Mucosa of descending colon (tissue), 3 donors: ENCODE measurements around the gene TOR1B. TPM values are rescaled to one million over a fixed set of nuclear protein-coding genes. Genes with fewer than 3 reads are reported as not detected.

Source experiments
- ATAC-seq: fragments of 200-7000 bp; cut with Tn5 transposase; one replicate; pipeline ENCODE4 v1.9.1; 2020; ENCODE audit warnings: mild to moderate bottlenecking, moderate library complexity
- DNase-seq, 3 donors: peaks; one replicate each; pipeline ENCODE4 v3.0.0-alpha.2; 2020
- H3K36me3 ChIP-seq: fragments of 200-600 bp; one replicate; pipeline ENCODE4 v1.8.0; 2021; ENCODE audit warnings: low read depth, mild to moderate bottlenecking
- H3K4me1 ChIP-seq: fragments of 200-600 bp; one replicate; pipeline ENCODE4 v1.8.0; 2021; ENCODE audit warnings: low read depth, mild to moderate bottlenecking
- H3K4me3 ChIP-seq: fragments of 200-600 bp; one replicate; pipeline ENCODE4 v1.8.0; 2021; ENCODE audit warnings: mild to moderate bottlenecking
- H3K9me3 ChIP-seq: fragments of 200-600 bp; one replicate; pipeline ENCODE4 v1.8.0; 2021; ENCODE audit warnings: mild to moderate bottlenecking
- CTCF ChIP-seq: fragments of 200-600 bp; IDR thresholded peaks from one replicate; pipeline ENCODE4 v1.8.0; 2022; ENCODE audit warnings: antibody characterized with exemption, mild to moderate bottlenecking
- intact Hi-C, 2 donors: fragments of 100-400 bp; cut with DNase I in 1 of 2; cut with micrococcal nuclease in 1 of 2; formaldehyde crosslinking; loops; one replicate each; pipeline versions ENCODE4 v1.11.0 to v1.11.1; 2022; cut with DNase I, micrococcal nuclease
- long read RNA-seq, 2 donors: library from polyadenylated mRNA; unstranded; transcript quantifications; one replicate each; pipeline ENCODE4 v2.0.0, GENCODE V29; 2019 to 2021
- total RNA-seq, 3 donors: library from RNA; stranded (reverse); fragmentation: NEBNext Ultra II Directional in 2 of 3; extraction: Animal tissue kit (Norgen Biotek cat#: 25700) in 2 of 3; gene quantifications; one replicate each; pipeline versions ENCODE4 v1.2.1 to v1.2.4, GENCODE V29; 2021 to 2023
- donor health status: DM: no; HTN: no; CAD: no; lungs with moderate emphysema.
- donor health status: DM: no; HTN: no; CAD: no.
- donor health status: DM: no; HTN: yes; CAD: no.

The TOR1B gene, protein sequence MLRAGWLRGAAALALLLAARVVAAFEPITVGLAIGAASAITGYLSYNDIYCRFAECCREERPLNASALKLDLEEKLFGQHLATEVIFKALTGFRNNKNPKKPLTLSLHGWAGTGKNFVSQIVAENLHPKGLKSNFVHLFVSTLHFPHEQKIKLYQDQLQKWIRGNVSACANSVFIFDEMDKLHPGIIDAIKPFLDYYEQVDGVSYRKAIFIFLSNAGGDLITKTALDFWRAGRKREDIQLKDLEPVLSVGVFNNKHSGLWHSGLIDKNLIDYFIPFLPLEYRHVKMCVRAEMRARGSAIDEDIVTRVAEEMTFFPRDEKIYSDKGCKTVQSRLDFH
- 10 to 100 TPM; 37.3 to 63.5 (median 49.2) TPM for total RNA-seq
- long read RNA-seq, donor 1, transcript TOR1B-201 (5 exons, 2,769 nt), result major isoform, 22 of 35 reads
- long read RNA-seq, donor 1, partial matches to known transcripts, result 0 of 35 reads
- long read RNA-seq, donor 1, other reads (novel, unspliced or antisense), result 12 of 35 reads
- long read RNA-seq, donor 2, transcript TOR1B-201 (5 exons, 2,769 nt), result major isoform, 7 of 15 reads
- long read RNA-seq, donor 2, partial matches to known transcripts, result 2 of 15 reads
- long read RNA-seq, donor 2, other reads (novel, unspliced or antisense), result 5 of 15 reads

DNA sequence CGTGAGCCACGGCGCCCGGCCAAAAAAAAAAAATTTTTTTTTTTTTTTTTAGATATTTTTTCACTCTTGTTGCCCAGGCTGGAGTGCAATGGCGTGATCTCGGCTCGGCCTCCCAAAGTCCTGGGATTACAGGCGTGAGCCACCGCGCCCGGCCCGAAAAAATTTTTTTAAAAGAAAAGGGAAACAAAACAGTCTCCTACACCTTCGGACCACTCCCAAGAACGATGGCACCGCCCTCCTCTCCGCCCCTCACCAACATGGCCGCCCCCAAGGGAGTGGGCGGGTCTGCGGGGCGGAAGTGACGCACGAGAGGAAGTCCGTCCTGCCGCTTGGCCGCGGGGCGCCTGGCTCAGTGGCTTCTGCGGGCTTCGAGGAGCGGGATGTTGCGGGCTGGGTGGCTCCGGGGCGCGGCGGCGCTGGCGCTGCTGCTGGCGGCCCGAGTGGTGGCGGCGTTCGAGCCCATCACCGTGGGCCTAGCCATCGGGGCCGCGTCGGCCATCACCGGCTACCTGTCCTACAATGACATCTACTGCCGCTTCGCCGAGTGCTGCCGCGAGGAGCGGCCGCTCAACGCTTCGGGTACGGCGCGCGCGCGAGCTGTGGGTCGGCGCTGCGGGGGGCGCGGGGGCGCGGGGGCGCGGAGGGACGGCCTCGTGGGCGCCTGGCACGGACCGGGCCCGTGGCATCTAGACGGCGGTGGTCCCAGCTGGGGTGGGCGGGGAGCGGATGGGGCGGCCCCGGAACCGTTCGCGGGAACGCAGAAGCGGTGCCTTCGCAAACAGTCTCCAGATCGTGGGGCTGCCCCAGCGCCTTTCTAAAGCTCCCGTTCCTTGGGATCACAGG is at the start of gene TOR1B:
Gene TOR1B (plus strand): TSS at position 352 of the 843 bp plus-strand sequence. CDS start 29 bp downstream, at position 381.
- intact Hi-C loops, result no loop called here
- TF ChIP-seq CTCF, result no peak
- Histone ChIP-seq H3K4me1 (peaks cover 19% of the 10 kb centered on the region), H3K9me3 (no peaks in the 10 kb centered on the region), H3K4me3 (peak within 1 kb of the TSS; percentile 70), H3K36me3 (no peaks in the 10 kb centered on the region)
- DNase-seq (peak; percentile 96 to 97 (median 97)), ATAC-seq (peak; percentile 95)

DNA sequence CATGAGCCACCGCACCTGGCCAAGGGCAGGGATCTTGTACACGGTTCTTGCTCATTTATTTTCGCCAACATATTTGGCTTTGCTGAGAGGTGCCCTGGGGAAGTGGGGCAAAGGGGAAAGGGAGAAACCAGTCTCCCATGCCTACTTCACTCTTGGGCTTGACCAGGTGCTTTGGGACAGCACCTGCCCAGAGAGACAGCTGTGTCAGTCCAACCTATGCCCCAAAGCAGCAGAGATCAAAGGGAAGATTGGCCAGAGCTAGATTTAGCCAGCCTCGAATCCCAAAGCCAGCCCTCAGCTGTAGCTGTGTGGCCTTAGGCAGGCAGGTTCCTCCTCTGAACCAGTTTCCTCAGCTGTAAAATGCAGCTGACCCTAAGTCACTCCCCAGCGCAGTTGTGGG is 47.8 kb upstream of the TOR1B start:
- H3K9me3 ChIP-seq, result no peaks in the 10 kb centered on the region
- no peak for TF ChIP-seq CTCF
- DNase-seq, result no peak

GRCh38 chr9:129756191-129756590 is 46.8 kb upstream of the TOR1B start:
- H3K9me3 ChIP-seq, result no peaks in the 10 kb centered on the region
- no peak overlapping the region for H3K4me3 ChIP-seq
- H3K36me3 ChIP-seq, result no peaks in the 10 kb centered on the region
- ATAC-seq, result no peak
- intact Hi-C loops, result no loop called here
- DNase-seq, result no peak
- no peak for TF ChIP-seq CTCF
- peaks cover 13% of the 10 kb centered on the region for H3K4me1 ChIP-seq

More for the DNA sequence above, 47.8 kb upstream of the TOR1B start:
- intact Hi-C loops, result no loop called here
- ATAC-seq, result no peak
- Histone ChIP-seq H3K4me1 (peaks cover 13% of the 10 kb centered on the region), H3K36me3 (no peaks in the 10 kb centered on the region), H3K4me3 (no peak overlapping the region)

DNA sequence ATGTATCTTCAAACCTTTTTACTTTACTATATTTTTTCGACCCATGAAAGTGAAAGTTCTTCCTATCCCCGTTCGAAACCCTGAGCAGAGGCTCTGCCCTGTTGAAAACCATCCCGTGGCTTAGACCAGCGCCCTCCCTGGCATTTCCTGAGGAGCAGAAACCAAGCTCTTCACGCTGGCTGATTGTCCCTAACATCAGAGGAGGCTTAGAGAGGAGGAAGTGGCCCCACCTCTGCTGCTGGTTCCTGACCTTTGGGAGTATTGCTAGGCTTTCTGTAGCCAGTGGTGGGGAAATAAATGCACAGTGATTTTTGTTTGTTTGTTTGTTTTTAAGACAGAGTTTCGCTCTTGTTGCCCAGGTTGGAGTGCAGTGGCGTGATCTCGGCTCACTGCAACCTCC is 45.9 kb upstream of the TOR1B start:
- TF ChIP-seq CTCF, result no peak
- DNase-seq (no peak), ATAC-seq (no peak)
- H3K36me3 ChIP-seq, result no peaks in the 10 kb centered on the region
- intact Hi-C loops, result no loop called here
- no peak overlapping the region for H3K4me3 ChIP-seq
- peaks cover 19% of the 10 kb centered on the region for H3K4me1 ChIP-seq
- no peaks in the 10 kb centered on the region for H3K9me3 ChIP-seq

DNA sequence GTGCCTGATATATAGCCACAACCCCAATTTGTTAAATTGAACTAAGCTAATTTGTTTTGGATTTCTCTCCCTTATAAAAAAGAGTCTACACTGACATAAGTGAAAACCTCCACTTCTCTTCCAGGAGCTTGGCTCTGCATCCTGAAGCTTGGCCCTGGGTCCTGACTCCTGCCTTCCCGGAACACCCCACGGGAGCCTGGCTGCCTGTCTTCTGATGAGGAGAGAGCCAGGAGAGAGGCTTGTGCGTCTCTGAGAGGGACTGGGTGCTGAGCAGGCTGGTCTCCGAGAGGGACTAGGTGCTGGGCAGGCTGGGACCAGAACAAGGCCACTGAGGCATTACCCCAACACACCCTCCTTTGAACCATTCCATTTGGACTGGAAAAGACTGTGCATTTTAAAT is 43.7 kb upstream of the TOR1B start:
- Histone ChIP-seq H3K4me3 (no peak overlapping the region), H3K36me3 (no peaks in the 10 kb centered on the region), H3K4me1 (peaks cover 8% of the 10 kb centered on the region), H3K9me3 (no peaks in the 10 kb centered on the region)
- intact Hi-C loops, result no loop called here
- TF ChIP-seq CTCF, result no peak
- DNase-seq (no peak), ATAC-seq (no peak)
